Measurements from ENCODE around the gene YIPF1.
"Not testable (repeated sequence)": the region's sequence is repeated elsewhere in the genome, so short reads cannot be mapped to it uniquely, and the experiment has no call there.

Gene YIPF1

DNA sequence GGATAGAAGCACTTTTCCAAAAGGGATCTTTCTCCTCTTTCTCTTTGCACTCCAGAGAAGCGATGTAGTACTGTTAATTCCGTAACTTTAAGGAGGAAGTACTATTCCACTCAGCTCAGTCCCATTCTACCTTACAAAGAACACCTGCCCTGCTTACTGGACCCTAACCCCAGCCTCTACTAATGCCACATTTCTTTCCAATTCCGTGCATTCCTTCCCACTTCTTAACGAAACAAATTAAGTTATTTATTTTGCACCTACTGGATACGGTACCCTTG lies 52.0 kb downstream of the YIPF1 start:
- no peak for DNase-seq

DNA sequence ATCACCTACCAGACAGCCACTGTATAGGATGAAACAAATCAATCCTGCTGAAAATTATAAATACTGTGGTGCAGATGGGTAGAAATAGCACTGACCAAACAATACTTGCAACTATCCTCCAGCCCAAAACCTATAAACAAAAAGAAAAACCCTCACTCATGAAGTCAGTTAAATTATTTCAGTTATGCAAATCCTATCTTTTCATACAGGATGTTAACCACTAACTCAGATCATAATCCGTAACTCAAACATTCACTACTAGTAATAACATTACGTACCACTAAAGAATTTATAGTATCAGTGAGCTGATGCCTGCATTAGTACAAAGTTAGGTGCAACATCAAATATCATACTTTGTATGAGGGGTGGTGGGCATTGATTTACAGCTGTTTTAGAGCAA lies 54.1 kb downstream of the YIPF1 start:
- no peak for DNase-seq

DNA sequence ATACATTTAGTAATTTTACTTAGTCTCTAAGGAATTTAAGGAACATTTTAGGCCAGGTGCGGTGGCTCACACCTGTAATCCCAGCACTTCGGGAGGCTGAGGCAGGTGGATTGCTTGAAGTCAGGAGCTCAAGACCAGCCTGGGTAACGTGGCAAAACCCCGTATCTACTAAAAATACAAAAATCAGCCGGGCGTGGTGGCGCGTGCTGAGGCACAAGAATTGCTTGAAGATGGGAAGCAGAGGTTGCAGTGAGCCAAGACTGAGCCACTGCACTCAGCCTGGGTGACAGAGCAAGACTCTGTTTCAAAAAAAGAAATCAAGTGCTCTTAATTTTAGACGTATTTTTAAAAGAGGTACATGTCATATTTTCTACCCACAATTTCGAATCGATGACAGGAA lies 54.8 kb downstream of the YIPF1 start:
- no peak for DNase-seq

DNA sequence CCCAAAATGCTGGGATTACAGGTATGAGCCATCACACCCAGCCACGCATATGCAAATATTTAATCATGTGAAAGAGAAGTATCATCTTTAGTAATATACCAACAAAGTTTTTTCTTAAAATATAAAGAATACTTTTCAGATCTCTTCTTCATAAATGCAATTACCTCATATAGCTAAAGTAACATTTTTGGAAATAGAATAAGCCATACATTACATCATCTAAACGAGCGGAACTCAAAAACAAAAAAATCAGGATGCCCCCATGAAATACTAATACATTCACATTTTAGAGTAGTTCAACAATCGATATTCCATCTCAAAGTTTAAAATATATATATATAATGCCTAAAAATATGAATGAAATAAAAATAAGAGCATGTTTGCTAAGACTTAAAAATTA lies 56.2 kb downstream of the YIPF1 start:
- no peak for DNase-seq

DNA sequence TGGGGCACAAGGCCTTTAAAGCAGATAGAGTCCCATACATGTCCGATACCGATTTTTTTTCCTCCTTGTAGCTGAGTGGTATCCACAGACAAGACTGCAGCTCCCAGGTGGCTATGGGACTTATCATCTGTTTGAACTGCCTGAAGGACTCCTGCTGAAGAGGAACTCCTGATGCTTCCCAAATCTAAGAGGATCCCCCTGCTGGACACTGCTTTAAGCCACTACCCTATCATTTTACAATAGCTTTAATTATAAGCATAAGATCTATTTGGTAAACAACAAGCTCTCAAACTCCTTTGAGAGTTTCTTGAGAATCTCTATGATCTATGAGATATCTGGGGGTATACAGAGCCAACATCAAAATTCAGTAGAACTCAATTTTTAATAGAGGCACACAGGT lies 63.2 kb downstream of the YIPF1 start:
- DNase-seq, result no peak

DNA sequence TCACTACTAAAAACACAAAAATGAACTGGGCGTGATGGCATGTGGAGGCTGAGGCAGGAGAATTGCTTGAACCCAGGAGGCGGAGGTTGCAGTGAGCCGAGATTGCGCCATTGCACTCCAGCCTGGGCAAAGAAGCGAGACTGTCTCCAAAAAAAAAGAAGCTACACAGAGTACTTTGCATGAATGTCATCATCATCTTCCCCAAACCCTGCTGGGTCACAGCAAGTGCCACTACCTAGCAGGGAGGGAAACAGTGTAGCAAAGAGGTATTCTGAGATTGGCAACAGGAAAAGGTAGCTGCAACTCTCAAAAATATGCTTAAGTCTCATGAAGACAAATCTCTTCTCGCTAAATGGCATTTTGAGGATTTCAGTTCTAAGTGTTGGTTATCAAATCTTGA lies 64.3 kb downstream of the YIPF1 start:
- no peak for DNase-seq

DNA sequence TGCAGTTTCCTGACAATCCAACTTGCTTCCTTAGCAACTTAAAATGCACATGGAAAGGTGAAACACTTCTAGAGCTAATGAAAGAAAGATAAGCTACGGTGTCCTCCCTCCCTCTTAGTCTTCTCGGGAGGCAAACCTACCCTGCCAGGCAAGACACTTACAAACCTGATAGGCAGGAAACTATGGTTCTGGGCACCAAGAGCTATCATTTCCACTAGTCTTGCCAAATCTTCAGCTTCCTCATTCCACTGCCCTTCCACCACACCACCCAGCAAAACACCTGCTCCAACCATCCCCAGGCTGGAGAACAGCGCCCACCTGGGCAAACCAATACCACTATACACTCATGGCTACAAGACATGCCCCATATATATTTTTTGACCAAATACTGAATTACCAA lies 66.7 kb downstream of the YIPF1 start:
- DNase-seq, result no peak

DNA sequence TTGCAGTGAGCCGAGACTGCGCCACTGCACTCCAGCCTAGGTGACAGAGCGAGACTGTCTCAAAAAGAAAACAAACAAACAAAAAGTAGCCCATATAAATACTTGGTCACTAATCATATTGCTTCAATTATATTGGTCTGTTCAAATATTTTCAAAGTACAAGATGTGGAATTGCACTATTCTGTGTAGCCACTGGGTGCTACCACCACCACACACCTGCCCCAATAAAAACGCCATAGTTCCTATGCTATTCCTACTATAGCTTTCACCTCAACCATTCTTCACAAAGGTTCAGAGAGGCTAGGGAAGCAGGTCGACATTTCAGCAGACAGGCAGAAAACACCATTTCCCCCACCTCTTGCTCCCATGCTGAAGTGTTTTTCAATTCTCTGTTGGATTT lies 68.2 kb downstream of the YIPF1 start:
- no peak for DNase-seq

DNA sequence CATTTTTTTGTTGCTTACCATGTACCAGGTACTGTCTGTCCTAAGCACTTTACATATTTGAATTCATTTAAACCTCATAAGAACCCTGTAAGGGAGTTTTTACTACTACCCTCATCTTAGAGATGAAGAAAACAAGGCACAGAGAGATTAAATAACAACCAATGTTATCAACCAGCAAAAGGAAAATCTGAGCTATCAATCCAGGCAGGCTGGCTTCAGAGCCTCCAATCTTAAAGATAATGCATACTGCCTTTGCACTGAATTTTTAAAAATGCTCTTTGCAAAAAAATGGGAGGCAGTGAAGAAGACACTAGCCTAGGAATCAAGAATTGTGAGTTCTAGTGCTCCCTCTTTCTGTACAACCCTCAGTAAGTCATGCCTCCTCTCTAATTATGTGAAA lies 70.2 kb downstream of the YIPF1 start:
- DNase-seq, result no peak

DNA sequence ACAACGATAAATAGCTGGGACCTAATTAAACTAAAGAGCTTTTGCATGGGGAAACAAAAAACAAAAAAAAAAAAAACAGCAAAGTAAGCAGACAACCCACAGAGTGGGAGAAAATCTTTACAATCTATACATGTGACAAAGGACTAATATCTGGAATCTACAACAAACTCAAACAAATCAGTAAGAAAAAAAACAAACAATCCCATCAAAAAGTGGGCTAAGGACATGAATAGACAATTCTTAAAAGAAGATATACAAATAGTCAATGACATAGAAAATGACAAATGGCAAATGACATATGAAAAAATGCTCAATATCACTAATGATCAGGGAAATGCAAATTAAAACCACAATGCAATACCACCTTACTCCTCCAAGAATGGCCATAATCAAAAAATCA lies 73.0 kb downstream of the YIPF1 start:
- DNase-seq, result not testable (repeated sequence)

DNA sequence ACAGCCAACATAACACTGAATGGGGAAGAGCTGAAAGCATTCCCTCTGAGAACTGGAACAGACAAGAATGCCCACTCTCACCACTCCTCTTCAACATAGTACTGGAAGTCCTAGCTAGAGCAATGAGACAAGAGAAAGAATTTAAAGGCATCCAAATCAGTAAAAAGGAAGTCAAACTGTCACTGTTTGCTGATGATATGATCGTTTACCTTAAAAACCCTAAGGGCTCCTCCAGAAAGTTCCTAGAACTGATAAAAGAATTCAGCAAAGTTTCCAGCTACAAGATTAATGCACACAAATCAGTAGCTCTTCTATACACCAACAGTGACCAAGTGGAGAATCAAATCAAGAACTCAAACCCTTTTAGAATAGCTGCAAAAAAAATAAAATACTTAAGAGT lies 74.1 kb downstream of the YIPF1 start:
- DNase-seq, result not testable (repeated sequence)

DNA sequence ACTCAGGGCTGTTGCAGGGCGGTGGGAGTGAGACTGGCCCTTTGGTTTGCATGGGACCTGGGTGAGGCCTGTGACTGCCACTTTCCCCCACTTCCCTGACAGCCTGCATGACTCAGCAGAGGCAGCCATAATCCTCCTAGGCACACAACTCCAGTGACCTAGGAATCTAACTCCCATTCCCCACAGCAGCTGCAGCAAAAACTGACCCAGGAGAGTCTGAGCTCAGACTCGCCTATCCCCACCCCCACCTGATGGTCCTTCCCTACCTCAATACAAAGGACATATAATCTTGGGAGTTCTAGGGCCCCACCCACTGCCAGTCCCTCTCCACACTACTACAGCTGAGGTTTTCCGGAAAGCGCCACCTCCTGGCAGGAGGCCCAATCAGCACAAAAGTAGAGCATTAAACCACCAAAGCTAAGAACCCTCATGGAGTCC lies 78.2 kb downstream of the YIPF1 start:
- no peak for DNase-seq

DNA sequence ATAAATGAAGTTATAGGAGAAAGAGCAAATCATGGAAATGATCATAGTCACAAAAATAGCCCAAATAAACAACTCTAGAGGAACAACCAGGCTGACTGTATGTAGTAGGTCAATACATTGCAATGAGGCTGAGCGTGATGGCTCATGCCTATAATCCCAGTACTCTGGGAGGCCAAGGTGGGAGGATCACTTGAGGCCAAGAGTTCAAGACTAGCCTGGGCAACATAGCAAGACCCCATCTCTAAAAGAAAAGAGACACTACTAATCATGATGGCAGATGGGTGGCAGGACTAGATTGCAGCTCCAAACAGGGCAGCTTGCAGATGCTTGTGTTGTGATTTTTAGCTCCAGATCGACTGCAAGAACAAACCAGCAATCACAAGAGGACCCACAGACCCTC lies 79.1 kb downstream of the YIPF1 start:
- no peak for DNase-seq

DNA sequence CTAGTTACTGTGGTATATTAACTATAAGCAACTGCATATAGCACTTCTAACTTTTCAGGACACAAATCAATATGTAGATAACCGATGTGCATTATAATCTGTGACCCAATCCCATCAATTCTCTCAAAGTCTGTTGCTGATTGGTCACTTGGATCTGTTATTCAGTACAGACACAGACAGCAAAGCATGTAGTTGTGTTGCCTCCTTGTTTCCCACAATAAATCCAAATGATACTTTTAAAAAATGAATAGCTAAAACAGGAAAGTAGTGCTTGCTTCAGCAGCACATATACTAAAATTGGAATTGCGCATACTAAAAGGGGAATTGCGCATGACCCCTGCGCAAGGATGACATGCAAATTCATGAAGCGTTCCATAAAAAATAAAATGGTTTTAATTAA lies 79.6 kb downstream of the YIPF1 start:
- DNase-seq, result no peak

DNA sequence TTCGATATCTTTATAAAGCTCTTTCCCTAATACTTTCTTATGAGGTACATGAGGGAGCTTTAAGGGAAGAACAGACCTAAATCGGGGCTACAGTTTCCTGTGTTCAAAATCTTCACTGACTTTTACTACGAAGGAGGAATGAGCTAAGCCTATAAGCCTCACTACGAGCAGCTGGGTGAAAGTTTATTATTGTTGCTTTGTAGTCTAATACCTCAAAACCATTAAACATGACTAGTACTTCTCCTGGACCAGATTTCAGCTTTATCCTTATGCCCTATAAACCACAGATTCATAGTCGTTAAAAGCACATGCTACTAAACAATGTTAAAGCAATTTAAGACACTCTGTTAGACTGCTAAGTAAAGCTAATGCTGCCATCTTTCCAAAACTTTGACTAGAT lies 81.7 kb downstream of the YIPF1 start:
- DNase-seq, result no peak

DNA sequence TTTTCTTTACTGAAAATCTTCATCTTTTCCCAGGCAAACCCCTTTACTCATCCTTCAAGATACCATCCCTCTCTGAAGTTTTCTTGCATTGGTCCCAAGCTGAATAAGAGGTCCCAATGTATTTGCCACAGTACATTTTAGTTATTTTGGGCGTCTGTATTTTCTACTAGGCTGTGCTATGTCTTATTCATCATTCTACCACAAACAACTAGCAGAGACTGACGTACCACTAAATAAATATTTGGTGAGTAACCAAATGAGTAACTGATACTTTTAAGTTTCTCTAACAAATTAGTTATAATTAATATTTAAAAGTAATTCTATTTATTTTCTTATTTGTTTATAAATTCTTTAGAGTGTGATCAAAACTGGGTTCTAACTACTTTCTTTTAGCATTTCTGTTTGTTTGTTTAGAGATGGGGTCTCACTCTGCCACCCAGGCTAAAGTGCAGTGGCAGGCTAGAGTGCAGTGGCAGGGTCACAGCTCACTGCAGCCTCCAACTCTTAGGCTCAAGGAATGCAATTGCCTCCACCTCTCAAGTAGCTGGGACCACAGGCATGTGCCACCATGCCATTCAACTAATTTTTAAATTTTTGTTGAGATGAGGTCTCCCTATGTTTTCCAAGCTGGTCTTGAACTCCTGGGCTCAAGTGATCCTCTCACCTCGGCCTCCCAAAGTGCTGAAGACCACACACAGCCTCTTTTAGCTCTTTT lies 84.6 kb downstream of the YIPF1 start:
- no peak for DNase-seq

DNA sequence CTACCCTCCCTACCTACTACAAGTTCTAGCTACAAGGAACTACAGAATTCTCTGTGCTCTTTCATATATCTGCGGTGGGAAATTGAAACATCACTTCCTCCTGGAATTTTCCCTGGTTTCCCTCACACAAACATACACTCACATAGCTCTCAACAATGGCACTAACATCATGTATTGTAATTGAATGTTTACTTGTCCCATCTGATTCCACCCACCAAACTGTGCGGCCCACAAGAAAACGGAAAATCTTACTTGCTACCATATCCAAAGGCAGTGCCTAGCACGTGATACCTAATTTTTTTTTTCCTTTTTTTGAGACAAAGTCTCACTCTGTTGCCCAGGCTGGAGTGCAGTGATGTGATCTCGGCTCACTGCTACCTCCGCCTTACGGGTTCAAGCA lies 85.4 kb downstream of the YIPF1 start:
- DNase-seq, result no peak

Measured in amniotic stem cell (primary cell).